ENCODE data around the gene IKZF2.

Gene IKZF2

GRCh38 chr2:213152888-213153287 lies 1.5 kb upstream of the IKZF2 start:
- DNase-seq (ENCODE audit: low read depth), result no peak

GRCh38 chr2:213152065-213152794 lies 818 bp upstream of the IKZF2 start:
- no peak for DNase-seq (ENCODE audit: low read depth)

- no peak for DNase-seq (ENCODE audit: low read depth)
Observed at GRCh38 chr2:213150315-213151097, 906 bp downstream of the IKZF2 start.

DNA sequence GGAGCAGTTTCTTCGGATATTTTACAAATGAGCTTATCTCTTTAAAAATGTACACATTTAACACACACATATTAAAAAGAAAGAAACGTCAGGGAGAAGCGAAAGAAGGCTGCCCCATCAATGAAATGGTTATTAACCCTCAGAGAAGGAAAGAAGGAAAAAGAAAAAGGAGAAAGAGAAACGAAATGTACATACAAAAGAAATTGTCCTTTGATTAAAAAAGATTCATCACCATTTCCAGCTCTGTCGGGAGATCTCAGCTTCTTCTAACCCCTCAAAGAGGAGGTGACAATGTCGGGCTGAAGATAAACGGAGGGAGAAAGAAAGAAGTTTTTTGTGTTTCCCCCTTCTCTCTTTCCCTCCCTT lies 1.5 kb downstream of the IKZF2 start:
- no peak for DNase-seq (ENCODE audit: low read depth)

GRCh38 chr2:213149294-213149875 lies 2.0 kb downstream of the IKZF2 start:
- no peak for DNase-seq (ENCODE audit: low read depth)

DNA sequence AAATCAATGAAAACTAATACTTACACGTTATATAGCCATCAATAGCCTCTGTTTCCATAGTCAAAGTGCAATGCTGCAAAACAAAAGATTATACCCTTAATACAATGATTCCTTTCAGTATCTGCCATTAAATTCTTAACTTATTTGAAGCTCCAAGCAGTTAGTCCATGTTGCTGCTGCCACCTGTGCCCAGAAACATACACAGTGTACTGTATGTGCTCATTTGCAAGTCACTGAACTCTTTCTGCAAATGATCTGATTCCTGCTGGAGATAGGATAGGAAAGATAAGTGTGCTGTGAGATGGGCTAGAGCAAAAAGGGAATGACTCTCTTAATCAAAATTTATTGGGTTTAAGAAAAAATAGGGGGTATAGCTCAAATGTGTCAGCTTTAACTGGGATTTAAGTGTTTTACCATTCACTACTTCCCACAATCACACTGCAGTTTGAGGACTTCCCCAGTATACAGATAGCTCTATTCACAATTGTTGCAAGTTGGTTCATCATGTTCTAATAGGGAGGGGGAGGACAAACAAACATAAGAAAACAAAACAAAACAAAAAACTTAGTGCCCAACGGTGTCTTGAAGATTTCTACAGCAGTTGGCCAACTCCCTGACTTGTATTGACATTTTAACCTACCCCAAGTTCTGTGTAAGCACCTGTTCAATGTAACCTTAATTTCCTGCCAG lies 2.7 kb downstream of the IKZF2 start:
- no peak for DNase-seq (ENCODE audit: low read depth)

GRCh38 chr2:213147538-213147937 lies 3.9 kb downstream of the IKZF2 start:
- no peak for DNase-seq (ENCODE audit: low read depth)

DNA sequence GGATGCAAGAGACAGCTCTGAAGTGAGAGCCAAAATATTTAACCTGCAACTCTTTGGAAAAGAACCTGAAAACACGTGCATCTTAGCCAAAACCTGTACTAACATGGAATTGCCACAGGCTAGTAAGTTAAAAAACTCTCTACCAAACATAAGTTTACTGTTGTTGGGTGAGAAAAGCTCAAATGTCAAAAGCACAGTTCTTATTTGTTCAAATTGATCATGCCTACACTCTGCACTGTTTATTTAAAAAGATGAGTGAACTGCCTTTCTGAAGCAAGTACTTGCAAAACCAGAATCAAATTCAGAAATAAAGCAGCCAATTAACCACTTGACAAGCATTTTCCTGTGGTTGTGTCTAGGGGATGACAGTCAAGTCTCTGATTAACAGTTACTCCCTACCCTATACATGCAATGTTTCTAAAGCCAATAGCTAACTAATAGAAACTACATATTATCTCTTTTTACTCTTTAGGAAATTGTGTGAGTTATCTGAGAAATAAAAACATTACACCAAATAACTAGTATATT lies 5.6 kb downstream of the IKZF2 start:
- DNase-seq (ENCODE audit: low read depth), result no peak

DNA sequence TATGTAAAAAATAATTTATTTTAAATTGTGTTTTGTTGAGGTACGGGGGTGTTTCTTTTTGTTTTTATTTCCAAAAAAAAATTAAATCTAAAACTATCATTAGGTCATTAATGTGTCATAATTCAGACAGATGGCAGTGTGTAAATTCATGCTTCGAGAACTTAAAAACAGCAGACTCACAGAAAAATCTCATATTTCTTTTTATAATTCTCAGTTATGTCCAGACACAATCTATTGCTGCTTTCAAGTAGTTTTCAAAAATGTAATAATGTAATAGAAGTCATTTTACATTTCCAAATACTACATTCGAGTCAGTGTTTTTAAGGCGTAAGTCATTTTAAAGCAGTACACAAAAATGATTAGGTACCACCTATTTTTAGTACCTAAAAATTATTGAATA lies 14.3 kb downstream of the IKZF2 start:
- no peak for DNase-seq (ENCODE audit: low read depth)

DNA sequence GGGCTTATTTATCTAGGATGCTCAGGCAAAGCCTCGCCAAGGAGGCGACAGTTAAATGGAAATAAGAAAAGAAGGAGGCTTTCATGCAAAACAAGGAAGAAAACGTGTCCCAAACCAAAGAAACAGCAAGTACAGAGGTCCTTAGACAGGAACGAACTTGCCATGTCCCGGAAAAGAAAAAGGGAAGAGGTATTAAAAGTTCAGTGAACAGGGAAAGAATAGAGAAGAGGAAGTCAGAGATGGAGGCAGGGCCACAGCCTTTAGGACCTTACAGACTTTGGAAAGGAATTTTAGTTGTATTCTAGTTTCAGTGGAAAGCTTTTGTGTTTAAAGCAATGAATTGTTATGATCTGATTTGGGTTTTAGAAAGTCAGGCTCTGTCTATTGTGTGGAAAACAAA lies 22.1 kb downstream of the IKZF2 start:
- DNase-seq (ENCODE audit: low read depth), result no peak

GRCh38 chr2:213125646-213126347 lies 25.6 kb downstream of the IKZF2 start:
- DNase-seq (ENCODE audit: low read depth), result no peak

DNA sequence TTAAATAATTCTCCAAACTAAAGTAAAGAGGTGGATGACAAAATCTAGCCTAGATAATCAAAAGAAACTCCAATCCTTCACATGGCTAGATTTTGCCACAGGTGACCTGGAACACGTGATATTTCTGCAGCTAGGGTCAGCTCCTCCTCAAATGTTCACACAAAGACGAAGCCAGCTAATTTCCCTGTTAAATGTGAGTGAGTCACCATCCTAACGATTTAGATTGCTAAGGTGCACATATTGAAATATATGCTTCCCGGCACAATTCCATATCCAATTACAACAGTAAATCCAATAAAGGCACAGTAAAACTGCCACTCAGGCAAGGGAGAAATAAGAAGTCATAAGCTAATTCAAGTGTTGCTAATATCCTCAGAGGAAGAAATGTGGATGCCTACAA lies 28.7 kb downstream of the IKZF2 start:
- DNase-seq (ENCODE audit: low read depth), result no peak

DNA sequence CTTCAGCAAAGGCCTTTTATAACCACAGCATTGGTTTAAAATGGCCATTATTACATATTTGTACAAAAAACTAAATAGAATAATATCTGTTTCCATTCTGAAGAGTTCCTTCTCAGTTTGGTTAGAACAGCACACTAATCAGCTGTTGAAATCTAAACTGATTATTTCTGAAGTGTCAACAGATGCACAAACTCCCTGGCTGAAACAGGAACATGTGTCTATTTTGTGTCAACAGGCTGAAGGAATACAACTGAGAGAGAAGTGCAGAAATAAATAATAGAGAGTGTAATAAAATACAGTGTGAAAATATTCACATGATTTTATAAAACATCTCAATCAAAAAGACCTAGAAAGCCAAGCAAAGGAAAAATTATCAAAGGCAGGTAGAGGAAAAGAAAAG lies 29.7 kb downstream of the IKZF2 start:
- DNase-seq (ENCODE audit: low read depth), result no peak

DNA sequence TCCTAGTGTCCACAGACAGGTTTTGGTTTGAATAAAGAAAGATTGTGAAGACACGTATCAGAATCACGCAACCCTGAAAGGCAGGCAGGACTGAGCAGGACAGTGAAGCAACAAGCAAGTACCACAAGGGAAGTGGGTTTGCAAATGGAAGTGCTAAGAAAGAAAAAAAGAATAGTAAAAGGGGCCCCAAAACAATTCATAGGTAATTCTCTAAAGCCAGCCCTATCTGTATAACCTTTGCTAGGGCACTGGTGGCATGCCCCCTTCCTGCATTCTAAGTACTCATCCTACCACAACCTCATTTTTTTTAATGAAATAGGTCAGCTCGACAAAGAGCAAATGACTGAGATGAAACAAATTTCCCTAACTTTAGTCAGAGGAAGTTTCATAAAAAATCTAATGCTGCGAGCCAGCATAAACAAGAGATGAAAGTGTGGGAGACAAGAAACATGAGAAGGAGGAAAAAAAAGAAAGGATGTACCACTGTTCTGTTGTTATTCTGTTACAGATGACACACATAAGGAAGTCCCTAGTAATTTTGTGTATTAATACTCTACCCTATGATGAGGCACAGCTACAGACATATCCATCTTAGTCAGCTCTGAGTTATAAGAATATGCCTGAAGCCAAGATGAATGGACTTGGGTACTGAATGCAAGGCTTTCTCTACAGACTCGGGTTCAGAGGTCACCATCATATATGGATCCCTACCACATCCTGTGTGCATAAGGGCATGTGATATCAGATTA lies 32.2 kb downstream of the IKZF2 start:
- no peak for DNase-seq (ENCODE audit: low read depth)

DNA sequence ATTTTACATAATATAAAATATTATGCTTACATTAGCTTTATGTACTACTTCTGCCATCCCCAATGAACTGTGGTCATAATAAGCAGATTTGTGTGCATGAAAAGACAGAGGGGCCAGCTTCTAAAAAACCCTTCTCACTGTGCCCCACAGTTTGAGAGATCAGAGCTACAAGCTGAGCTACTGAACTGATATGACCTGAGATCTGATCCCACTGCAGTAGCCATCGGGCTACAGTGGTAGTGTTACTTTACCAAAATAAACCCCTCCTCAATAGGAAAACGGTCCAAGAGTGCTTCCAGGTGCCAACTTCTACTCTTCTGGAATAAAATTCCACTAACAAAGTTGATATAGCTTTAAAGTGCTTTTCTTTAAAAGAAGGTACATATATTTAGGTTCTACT lies 43.1 kb downstream of the IKZF2 start:
- no peak for DNase-seq (ENCODE audit: low read depth)

GRCh38 chr2:213107728-213108127 lies 43.7 kb downstream of the IKZF2 start:
- DNase-seq (ENCODE audit: low read depth), result no peak

GRCh38 chr2:213105212-213105611 lies 46.2 kb downstream of the IKZF2 start:
- DNase-seq (ENCODE audit: low read depth), result no peak

GRCh38 chr2:213104903-213105202 lies 46.6 kb downstream of the IKZF2 start:
- DNase-seq (ENCODE audit: low read depth), result no peak

- no peak for DNase-seq (ENCODE audit: low read depth)
Observed at GRCh38 chr2:213104092-213104902, 47.1 kb downstream of the IKZF2 start.

DNA sequence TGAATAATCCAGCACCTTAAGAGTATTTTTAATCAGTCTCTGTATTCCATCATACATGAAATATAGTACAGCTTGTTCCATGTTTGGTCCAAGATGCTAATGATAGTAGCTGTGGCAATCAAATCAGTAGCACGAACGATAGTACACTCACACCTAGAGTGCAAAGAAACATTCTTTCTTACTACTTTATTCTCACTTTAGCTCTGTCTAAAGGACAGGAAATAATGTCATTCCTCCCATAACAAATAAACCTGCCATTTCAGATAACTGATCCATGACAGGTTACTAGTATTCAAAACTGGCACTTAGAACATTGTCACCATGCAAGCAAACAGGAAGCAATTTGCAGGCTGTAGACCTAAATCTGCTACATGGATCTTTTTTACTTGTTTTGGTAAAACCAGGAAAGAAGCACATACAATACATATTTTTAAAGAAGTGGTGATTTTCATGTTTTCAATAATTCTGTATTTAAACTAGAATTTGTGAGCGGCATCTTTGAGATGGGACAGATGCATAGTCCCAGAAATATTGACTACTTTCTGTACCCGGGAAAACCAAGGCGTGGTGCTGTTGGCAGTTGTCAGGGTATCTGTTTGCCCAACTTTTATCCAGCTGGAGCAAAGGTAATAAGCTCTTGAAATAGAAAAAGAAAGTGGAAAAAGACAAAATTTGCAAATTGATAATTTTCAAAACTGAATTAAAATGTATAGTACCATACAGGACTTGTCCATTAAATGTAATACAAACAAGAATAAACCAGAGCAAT lies 49.5 kb downstream of the IKZF2 start:
- no peak for DNase-seq (ENCODE audit: low read depth)

Data from stimulated activated CD8-positive, alpha-beta memory T cell treated with anti-CD3 and anti-CD28 coated beads, Interleukin-7, amount 100 ng/mL, for 24 hours (primary cell).